NT2/D1 (cell line): ENCODE measurements around the gene ADAMTS2.

Source experiments
- SUZ12 ChIP-seq: IDR thresholded peaks from 2 replicates; pipeline ENCODE4 v1.6.1; 2011; ENCODE audit not compliant: insufficient read length, insufficient read depth; ENCODE audit errors: extremely low read depth
- YY1 ChIP-seq: IDR thresholded peaks from 2 replicates; pipeline ENCODE4 v1.6.1; 2011; ENCODE audit not compliant: insufficient read length, insufficient read depth
- ZNF274 ChIP-seq: IDR thresholded peaks from 2 replicates; pipeline ENCODE4 v1.6.1; 2011; ENCODE audit warnings: mild to moderate bottlenecking, low read depth, low read length

- no peak for TF ChIP-seq ZNF274
- no peak for TF ChIP-seq YY1
- no peak for TF ChIP-seq SUZ12
These were observed 218.7 kb downstream of the ADAMTS2 start for GRCh38 chr5:179126506-179126991.
